Activated T-cell treated with anti-CD3 and anti-CD28 coated beads for 4 hours (primary cell): Measurements from ENCODE around the gene HIC2.
"Not testable (repeated sequence)": the region's sequence is repeated elsewhere in the genome, so short reads cannot be mapped to it uniquely, and the experiment has no call there.

Source experiments
- DNase-seq: peaks from one replicate; pipeline ENCODE4 v3.0.0-alpha.2; 2020

The HIC2 gene

GRCh38 chr22:21435998-21436810 is 19.0 kb downstream of the HIC2 start:
- not testable (repeated sequence) for DNase-seq

GRCh38 chr22:21438013-21438412 is 20.8 kb downstream of the HIC2 start:
- DNase-seq = not testable (repeated sequence)

GRCh38 chr22:21440018-21440636 is 23.0 kb downstream of the HIC2 start:
- DNase-seq = not testable (repeated sequence)

- DNase-seq = not testable (repeated sequence)
Observed at GRCh38 chr22:21440676-21441075, 23.5 kb downstream of the HIC2 start.

GRCh38 chr22:21441170-21441569 is 24.0 kb downstream of the HIC2 start:
- DNase-seq = not testable (repeated sequence)

GRCh38 chr22:21442123-21442522 is 25.0 kb downstream of the HIC2 start:
- DNase-seq = not testable (repeated sequence)

- not testable (repeated sequence) for DNase-seq
Observed at GRCh38 chr22:21442646-21443045, 25.5 kb downstream of the HIC2 start.

GRCh38 chr22:21443057-21443734 is 26.0 kb downstream of the HIC2 start:
- DNase-seq = no peak

- no peak for DNase-seq
Observed at GRCh38 chr22:21443735-21444421, 26.7 kb downstream of the HIC2 start.

GRCh38 chr22:21444701-21445436 is 27.7 kb downstream of the HIC2 start:
- DNase-seq = no peak

- no peak for DNase-seq
Observed at GRCh38 chr22:21445437-21446127, 28.4 kb downstream of the HIC2 start.

- no peak for DNase-seq
Observed at GRCh38 chr22:21446128-21446826, 29.1 kb downstream of the HIC2 start.

- no peak for DNase-seq
Observed at GRCh38 chr22:21446827-21447690, 29.9 kb downstream of the HIC2 start.

GRCh38 chr22:21447694-21448402 is 30.7 kb downstream of the HIC2 start:
- no peak for DNase-seq

- no peak for DNase-seq
Observed at GRCh38 chr22:21448627-21449416, 31.7 kb downstream of the HIC2 start.

- DNase-seq = no peak
Observed at GRCh38 chr22:21449531-21450319, 32.6 kb downstream of the HIC2 start.

GRCh38 chr22:21450320-21450831 is 33.2 kb downstream of the HIC2 start:
- DNase-seq = no peak
